ENCODE results near the gene C11orf68.
A peak's percentile ranks its signal among the peaks of the same experiment; 100 is the strongest.

The C11orf68 gene

GRCh38 chr11:65882120-65883057 is 36.5 kb downstream of the C11orf68 start:
- H3K36me3 ChIP-seq (ENCODE audit: control insufficient read depth in 2 of 2, insufficient read depth in 1 of 2, low read length in 2 of 2), result peaks cover 0 to 53% of the 10 kb centered on the region in 2 experiments; a peak in 2 of 3 replicates
- no peaks in the 10 kb centered on the region for H3K4me1 ChIP-seq (ENCODE audit: control insufficient read depth, insufficient read depth, low read length)
- ChIA-PET CTCF (interaction anchor here (0.9 to 9.5 kb wide), 6 partner anchors 8 to 170 kb away, joined by 3 to 189 read pairs (median 18); partner anchors contain the start of genes FOSL1 and KAT5), POLR2A (interaction anchor here (1.1 to 2.1 kb wide), 3 partner anchors 8 to 24 kb away, joined by 3 to 6 read pairs (median 6); partner anchors contain the start of genes CCDC85B and CFL1)
- H3K4me3 ChIP-seq (ENCODE audit: low read depth, low read length), result no peak overlapping the region
- no peak for TF ChIP-seq ZNF311 (tag by site-specific recombination; IDR thresholded peaks at IDR 0.05; ENCODE audit: borderline replicate concordance)
- TF ChIP-seq ZNF324 (tag by site-specific recombination; IDR thresholded peaks at IDR 0.05), result no peak
- no peak for TF ChIP-seq ZNF624 (tag by site-specific recombination; IDR thresholded peaks at IDR 0.05)
- TF ChIP-seq ZNF549 (tag by site-specific recombination; IDR thresholded peaks at IDR 0.05), result no peak
- no peak for TF ChIP-seq KLF16 (tag by site-specific recombination; IDR thresholded peaks at IDR 0.05)
- TF ChIP-seq ZNF366 (tag by site-specific recombination; conservative IDR thresholded peaks at IDR 0.05), result no peak
- no peak for TF ChIP-seq ZNF530 (tag by site-specific recombination; IDR thresholded peaks at IDR 0.05; ENCODE audit: low read depth)
- TF ChIP-seq ZBTB49 (tag by site-specific recombination; IDR thresholded peaks at IDR 0.05; ENCODE audit: low read depth), result no peak
- no peak for TF ChIP-seq ZNF501 (tag by site-specific recombination; IDR thresholded peaks at IDR 0.05)
- no peak for TF ChIP-seq KLF1 (tag by site-specific recombination; IDR thresholded peaks at IDR 0.05)
- TF ChIP-seq FEZF1 (tag by site-specific recombination; IDR thresholded peaks at IDR 0.05), result no peak
- no peak overlapping the region for H3K27ac ChIP-seq (ENCODE audit: extremely low read depth, low read depth, low read length)
- no peaks in the 10 kb centered on the region for H3K9me3 ChIP-seq (ENCODE audit: control insufficient read depth, insufficient read depth, low read depth, low read length)

GRCh38 chr11:65880844-65881421 is 37.9 kb downstream of the C11orf68 start:
- H3K27ac ChIP-seq (ENCODE audit: extremely low read depth, low read depth, low read length), result no peak overlapping the region
- CTCF ChIA-PET, result interaction anchor here (0.6 to 0.7 kb wide), 2 partner anchors 21 to 165 kb away, joined by 3 read pairs; partner anchors contain the start of gene MUS81
- POLR2A ChIA-PET, result interaction anchor here (0.9 to 2.1 kb wide), 5 partner anchors 9 to 23 kb away, joined by 3 to 6 read pairs (median 4); partner anchors contain the start of genes CFL1 and MUS81

GRCh38 chr11:65880027-65880426 is 38.8 kb downstream of the C11orf68 start:
- no peaks in the 10 kb centered on the region for H3K9me3 ChIP-seq (ENCODE audit: control insufficient read depth, insufficient read depth, low read depth, low read length)
- ChIA-PET POLR2A (interaction anchor here (0.9 to 1.7 kb wide), 4 partner anchors 8 to 19 kb away, joined by 4 to 7 read pairs (median 6); partner anchors contain the start of gene FIBP), CTCF (interaction anchor here (1.4 kb wide), 1 partner anchor 8 kb away, joined by 4 read pairs; the partner anchor contains the start of gene FIBP)
- H3K4me1 ChIP-seq (ENCODE audit: control insufficient read depth, insufficient read depth, low read length), result no peaks in the 10 kb centered on the region
- H3K4me3 ChIP-seq (ENCODE audit: low read depth, low read length), result no peak overlapping the region
- peaks cover 0 to 32% of the 10 kb centered on the region in 2 experiments; a peak in 1 of 3 replicates for H3K36me3 ChIP-seq (ENCODE audit: control insufficient read depth in 2 of 2, insufficient read depth in 1 of 2, low read length in 2 of 2)
- no peak overlapping the region for H3K27ac ChIP-seq (ENCODE audit: extremely low read depth, low read depth, low read length)
- TF ChIP-seq ZNF341 (tag by site-specific recombination; IDR thresholded peaks at IDR 0.05; ENCODE audit: low read depth) (no peak), ZFHX2 (tag by site-specific recombination; conservative IDR thresholded peaks at IDR 0.05) (no peak), BCL11A (tag by site-specific recombination; IDR thresholded peaks at IDR 0.05; ENCODE audit: low read depth) (no peak), ZNF184 (tag by site-specific recombination; IDR thresholded peaks at IDR 0.05) (no peak), ZBTB6 (tag by site-specific recombination; IDR thresholded peaks at IDR 0.05) (no peak), ZNF701 (tag by site-specific recombination; IDR thresholded peaks at IDR 0.05) (no peak), ZNF23 (tag by site-specific recombination; IDR thresholded peaks at IDR 0.05; ENCODE audit: borderline replicate concordance) (no peak), ZNF266 (tag by site-specific recombination; IDR thresholded peaks at IDR 0.05; ENCODE audit: low read depth) (no peak), IKZF3 (tag by site-specific recombination; IDR thresholded peaks at IDR 0.05) (no peak), ZNF24 (tag by site-specific recombination; IDR thresholded peaks at IDR 0.05) (no peak), ZNF433 (tag by site-specific recombination; IDR thresholded peaks at IDR 0.05; ENCODE audit: low read depth) (no peak), ZNF629 (tag by site-specific recombination; IDR thresholded peaks at IDR 0.05) (no peak)

More at GRCh38 chr11:65880844-65881421, 37.9 kb downstream of the C11orf68 start:
- Histone ChIP-seq H3K36me3 (ENCODE audit: control insufficient read depth in 2 of 2, insufficient read depth in 1 of 2, low read length in 2 of 2) (peaks cover 0 to 41% of the 10 kb centered on the region in 2 experiments; a peak in 1 of 3 replicates), H3K4me1 (ENCODE audit: control insufficient read depth, insufficient read depth, low read length) (no peaks in the 10 kb centered on the region), H3K9me3 (ENCODE audit: control insufficient read depth, insufficient read depth, low read depth, low read length) (no peaks in the 10 kb centered on the region), H3K4me3 (ENCODE audit: low read depth, low read length) (no peak overlapping the region)
- TF ChIP-seq ZIC2 (tag by site-specific recombination; IDR thresholded peaks at IDR 0.05) (peak; percentile 18; the same call in 1 of the 2 replicates), ZNF639 (tag by site-specific recombination; IDR thresholded peaks at IDR 0.05) (no peak)

Data from HEK293 (cell line).